HepG2 (cell line): ENCODE data around the gene UBE2Q1. TPM values are rescaled to one million over a fixed set of nuclear protein-coding genes. Genes with fewer than 3 reads are reported as not detected.

Experiments used
- CBX1 ChIP-seq: IDR thresholded peaks from one replicate; pipeline ENCODE4 v1.6.1; 2016; ENCODE audit warnings: antibody characterized with exemption, low read depth
- KDM6A ChIP-seq: IDR thresholded peaks from 2 replicates; pipeline ENCODE4 v1.6.1; 2016; ENCODE audit warnings: low read depth
- PAF1 ChIP-seq: IDR thresholded peaks from 2 replicates; pipeline ENCODE4 v1.6.1; 2016; ENCODE audit warnings: missing genetic modification reagents, missing compliant biosample characterization
- RXRA ChIP-seq: sonication (generic); formaldehyde crosslinking; IDR thresholded peaks from 2 replicates; pipeline ENCODE4 v1.5.1; 2020; ENCODE audit warnings: missing genetic modification reagents
- SCMH1 ChIP-seq: sonication (generic); formaldehyde crosslinking; IDR thresholded peaks from 2 replicates; pipeline ENCODE4 v1.9.0; 2021; ENCODE audit warnings: missing genetic modification reagents, mild to moderate bottlenecking, borderline replicate concordance
- SMC3 ChIP-seq: IDR thresholded peaks from 2 replicates; pipeline ENCODE4 v1.6.1; 2011; ENCODE audit warnings: low read length, improper control_type of control experiment
- THYN1 ChIP-seq: sonication (generic); formaldehyde crosslinking; IDR thresholded peaks from 2 replicates; pipeline ENCODE4 v1.8.1; 2023; ENCODE audit warnings: low read depth, mild to moderate bottlenecking, moderate library complexity, missing genetic modification reagents, borderline replicate concordance
- U2AF1 ChIP-seq: fragments of 200-400 bp; formaldehyde crosslinking; optimal IDR thresholded peaks from 2 replicates; pipeline ENCODE3; 2017; ENCODE audit warnings: mild to moderate bottlenecking, low read depth, low read length
- ZFP36L1 ChIP-seq: sonication (generic); formaldehyde crosslinking; IDR thresholded peaks from 2 replicates; pipeline ENCODE4 v1.8.0; 2022; ENCODE audit warnings: mild to moderate bottlenecking, missing genetic modification reagents, moderate library complexity
- ZFYVE20 ChIP-seq: sonication (generic); formaldehyde crosslinking; IDR thresholded peaks from 2 replicates; pipeline ENCODE4 v1.8.0; 2023; ENCODE audit warnings: low read depth, mild to moderate bottlenecking, moderate library complexity, missing genetic modification reagents, borderline replicate concordance
- ZNF263 ChIP-seq: sonication (generic); formaldehyde crosslinking; IDR thresholded peaks from 2 replicates; pipeline ENCODE4 v1.4.0; 2020; ENCODE audit warnings: missing genetic modification reagents
- ZNF350 ChIP-seq: sonication (generic); formaldehyde crosslinking; IDR thresholded peaks from 2 replicates; pipeline ENCODE4 v1.4.0; 2020; ENCODE audit warnings: mild to moderate bottlenecking, low read depth, missing genetic modification reagents, borderline replicate concordance
- ZNF530 ChIP-seq: sonication (generic); formaldehyde crosslinking; IDR thresholded peaks from 2 replicates; pipeline ENCODE4 v1.5.0; 2020; ENCODE audit warnings: low read depth, mild to moderate bottlenecking, missing genetic modification reagents
- ZSCAN29 ChIP-seq: sonication (generic); formaldehyde crosslinking; conservative IDR thresholded peaks from 2 replicates; pipeline ENCODE4 v1.4.0; 2020; ENCODE audit warnings: mild to moderate bottlenecking, missing genetic modification reagents
- polyA plus RNA-seq, 8 experiments: library from polyadenylated mRNA; depleted of rRNA in 3 of 8; stranded (reverse) in 7 of 8; unstranded in 1 of 8; fragments of >200 nt; fragmentation: Illumina TruSeq in 4 of 8; extraction: Trizol in 4 of 8; gene quantifications; 2 replicates each; pipeline versions ENCODE4 v1.2.1 to v1.2.3, GENCODE V29; 2011 to 2016; ENCODE audit warnings: low read depth in 4 of 8, missing spikeins in 1 of 8, mixed read lengths in 1 of 8; ENCODE audit not compliant: insufficient read depth in 1 of 8
- total RNA-seq, 5 experiments: library from RNA; depleted of rRNA; stranded (reverse); fragments of >200 nt; fragmentation: Illumina TruSeq; extraction: Trizol; gene quantifications; 2 replicates each; pipeline ENCODE4 v1.2.3, GENCODE V29; 2016; ENCODE audit warnings: low read depth in 1 of 5
- TF ChIP-seq, protein P1 (sequence below): sonication (generic); formaldehyde crosslinking; IDR thresholded peaks from 2 replicates; pipeline ENCODE4 v1.5.0; 2020; ENCODE audit warnings: missing genetic modification reagents
- TF ChIP-seq, protein P2 (sequence below): sonication (generic); formaldehyde crosslinking; IDR thresholded peaks from 2 replicates; pipeline ENCODE4 v1.4.0; 2020; ENCODE audit warnings: missing genetic modification reagents, borderline replicate concordance
- TF ChIP-seq, protein P3 (sequence below): sonication (generic); formaldehyde crosslinking; IDR thresholded peaks from 2 replicates; pipeline ENCODE4 v1.4.0; 2020; ENCODE audit warnings: missing genetic modification reagents
- TF ChIP-seq, protein P4 (sequence below): fragments of 450-650 bp; IDR thresholded peaks from 2 replicates; pipeline ENCODE4 v1.6.1; 2017; ENCODE audit warnings: mild to moderate bottlenecking
- TF ChIP-seq, protein P5 (sequence below): sonication (generic); formaldehyde crosslinking; IDR thresholded peaks from 2 replicates; pipeline ENCODE4 v1.5.1; 2020; ENCODE audit warnings: missing genetic modification reagents, mild to moderate bottlenecking, borderline replicate concordance

UBE2Q1 gene
- total and polyA plus RNA-seq, 2 of the 13 experiments (the other 11 are each of a cell fraction or from before 2014, with no cell fraction given) = 11.7 to 41.7 TPM

DNA sequence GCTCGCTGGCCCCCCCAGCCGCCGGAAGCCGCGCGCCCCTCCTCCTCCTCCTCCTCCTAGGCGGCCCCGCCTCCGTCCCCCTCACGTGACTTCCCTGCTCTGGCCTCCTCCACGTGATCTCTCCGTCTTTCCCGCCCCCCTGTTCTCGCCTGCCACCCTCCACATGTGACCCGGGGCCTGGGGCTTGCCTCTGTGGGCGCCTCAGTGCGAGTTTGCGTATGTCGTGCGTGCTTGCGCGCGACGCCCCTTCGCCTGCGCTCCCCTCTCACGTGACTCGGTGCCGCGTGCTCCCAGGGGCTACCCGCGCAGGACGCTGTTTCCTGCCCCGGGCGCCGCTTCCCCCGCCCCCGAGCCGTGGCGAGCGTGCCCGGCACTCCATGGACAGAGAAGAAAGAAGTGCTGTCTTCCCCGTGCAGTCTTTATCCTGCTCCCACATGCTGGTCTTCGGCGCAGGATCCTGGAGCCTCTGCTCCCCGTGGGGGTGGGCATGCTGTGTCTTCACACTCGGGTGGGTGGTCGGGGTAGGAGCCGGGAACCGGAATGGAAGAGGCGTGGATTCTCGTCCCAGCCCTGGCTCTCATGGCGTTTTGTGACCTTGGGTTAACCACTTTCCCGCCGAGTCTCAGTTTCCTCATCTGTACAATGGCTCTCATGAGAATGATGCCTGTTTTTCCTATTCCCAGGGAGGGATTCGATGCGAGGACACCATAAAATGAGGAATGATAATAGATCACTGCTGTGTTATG is 431 bp upstream of the UBE2Q1 start (continued):
- TF ChIP-seq, protein P1, sequence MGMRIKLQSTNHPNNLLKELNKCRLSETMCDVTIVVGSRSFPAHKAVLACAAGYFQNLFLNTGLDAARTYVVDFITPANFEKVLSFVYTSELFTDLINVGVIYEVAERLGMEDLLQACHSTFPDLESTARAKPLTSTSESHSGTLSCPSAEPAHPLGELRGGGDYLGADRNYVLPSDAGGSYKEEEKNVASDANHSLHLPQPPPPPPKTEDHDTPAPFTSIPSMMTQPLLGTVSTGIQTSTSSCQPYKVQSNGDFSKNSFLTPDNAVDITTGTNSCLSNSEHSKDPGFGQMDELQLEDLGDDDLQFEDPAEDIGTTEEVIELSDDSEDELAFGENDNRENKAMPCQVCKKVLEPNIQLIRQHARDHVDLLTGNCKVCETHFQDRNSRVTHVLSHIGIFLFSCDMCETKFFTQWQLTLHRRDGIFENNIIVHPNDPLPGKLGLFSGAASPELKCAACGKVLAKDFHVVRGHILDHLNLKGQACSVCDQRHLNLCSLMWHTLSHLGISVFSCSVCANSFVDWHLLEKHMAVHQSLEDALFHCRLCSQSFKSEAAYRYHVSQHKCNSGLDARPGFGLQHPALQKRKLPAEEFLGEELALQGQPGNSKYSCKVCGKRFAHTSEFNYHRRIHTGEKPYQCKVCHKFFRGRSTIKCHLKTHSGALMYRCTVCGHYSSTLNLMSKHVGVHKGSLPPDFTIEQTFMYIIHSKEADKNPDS = no peak
- TF ChIP-seq, protein P2, sequence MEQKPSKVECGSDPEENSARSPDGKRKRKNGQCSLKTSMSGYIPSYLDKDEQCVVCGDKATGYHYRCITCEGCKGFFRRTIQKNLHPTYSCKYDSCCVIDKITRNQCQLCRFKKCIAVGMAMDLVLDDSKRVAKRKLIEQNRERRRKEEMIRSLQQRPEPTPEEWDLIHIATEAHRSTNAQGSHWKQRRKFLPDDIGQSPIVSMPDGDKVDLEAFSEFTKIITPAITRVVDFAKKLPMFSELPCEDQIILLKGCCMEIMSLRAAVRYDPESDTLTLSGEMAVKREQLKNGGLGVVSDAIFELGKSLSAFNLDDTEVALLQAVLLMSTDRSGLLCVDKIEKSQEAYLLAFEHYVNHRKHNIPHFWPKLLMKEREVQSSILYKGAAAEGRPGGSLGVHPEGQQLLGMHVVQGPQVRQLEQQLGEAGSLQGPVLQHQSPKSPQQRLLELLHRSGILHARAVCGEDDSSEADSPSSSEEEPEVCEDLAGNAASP (CRISPR knock-in tag) = peak; percentile 78; the same call in 1 of the 2 replicates
- TF ChIP-seq U2AF1 (no peak), ZNF350 (peak; percentile 88), ZFP36L1 (CRISPR knock-in tag) (peak; percentile 98), ZFYVE20 (CRISPR knock-in tag) (no peak), SCMH1 (CRISPR knock-in tag) (no peak), ZNF263 (CRISPR knock-in tag) (peak; percentile 50; the same call in 1 of the 2 replicates), ZNF530 (no peak), SMC3 (no peak), PAF1 (CRISPR knock-in tag) (no peak), KDM6A (no peak), THYN1 (CRISPR knock-in tag) (peak; percentile 89), RXRA (CRISPR knock-in tag) (peak; percentile 84), CBX1 (peak; percentile 92), ZSCAN29 (CRISPR knock-in tag) (peak; percentile 88)
- TF ChIP-seq, protein P3, sequence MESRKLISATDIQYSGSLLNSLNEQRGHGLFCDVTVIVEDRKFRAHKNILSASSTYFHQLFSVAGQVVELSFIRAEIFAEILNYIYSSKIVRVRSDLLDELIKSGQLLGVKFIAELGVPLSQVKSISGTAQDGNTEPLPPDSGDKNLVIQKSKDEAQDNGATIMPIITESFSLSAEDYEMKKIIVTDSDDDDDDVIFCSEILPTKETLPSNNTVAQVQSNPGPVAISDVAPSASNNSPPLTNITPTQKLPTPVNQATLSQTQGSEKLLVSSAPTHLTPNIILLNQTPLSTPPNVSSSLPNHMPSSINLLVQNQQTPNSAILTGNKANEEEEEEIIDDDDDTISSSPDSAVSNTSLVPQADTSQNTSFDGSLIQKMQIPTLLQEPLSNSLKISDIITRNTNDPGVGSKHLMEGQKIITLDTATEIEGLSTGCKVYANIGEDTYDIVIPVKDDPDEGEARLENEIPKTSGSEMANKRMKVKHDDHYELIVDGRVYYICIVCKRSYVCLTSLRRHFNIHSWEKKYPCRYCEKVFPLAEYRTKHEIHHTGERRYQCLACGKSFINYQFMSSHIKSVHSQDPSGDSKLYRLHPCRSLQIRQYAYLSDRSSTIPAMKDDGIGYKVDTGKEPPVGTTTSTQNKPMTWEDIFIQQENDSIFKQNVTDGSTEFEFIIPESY (CRISPR knock-in tag) = peak; percentile 72; the same call in 1 of the 2 replicates
- TF ChIP-seq, protein P4, sequence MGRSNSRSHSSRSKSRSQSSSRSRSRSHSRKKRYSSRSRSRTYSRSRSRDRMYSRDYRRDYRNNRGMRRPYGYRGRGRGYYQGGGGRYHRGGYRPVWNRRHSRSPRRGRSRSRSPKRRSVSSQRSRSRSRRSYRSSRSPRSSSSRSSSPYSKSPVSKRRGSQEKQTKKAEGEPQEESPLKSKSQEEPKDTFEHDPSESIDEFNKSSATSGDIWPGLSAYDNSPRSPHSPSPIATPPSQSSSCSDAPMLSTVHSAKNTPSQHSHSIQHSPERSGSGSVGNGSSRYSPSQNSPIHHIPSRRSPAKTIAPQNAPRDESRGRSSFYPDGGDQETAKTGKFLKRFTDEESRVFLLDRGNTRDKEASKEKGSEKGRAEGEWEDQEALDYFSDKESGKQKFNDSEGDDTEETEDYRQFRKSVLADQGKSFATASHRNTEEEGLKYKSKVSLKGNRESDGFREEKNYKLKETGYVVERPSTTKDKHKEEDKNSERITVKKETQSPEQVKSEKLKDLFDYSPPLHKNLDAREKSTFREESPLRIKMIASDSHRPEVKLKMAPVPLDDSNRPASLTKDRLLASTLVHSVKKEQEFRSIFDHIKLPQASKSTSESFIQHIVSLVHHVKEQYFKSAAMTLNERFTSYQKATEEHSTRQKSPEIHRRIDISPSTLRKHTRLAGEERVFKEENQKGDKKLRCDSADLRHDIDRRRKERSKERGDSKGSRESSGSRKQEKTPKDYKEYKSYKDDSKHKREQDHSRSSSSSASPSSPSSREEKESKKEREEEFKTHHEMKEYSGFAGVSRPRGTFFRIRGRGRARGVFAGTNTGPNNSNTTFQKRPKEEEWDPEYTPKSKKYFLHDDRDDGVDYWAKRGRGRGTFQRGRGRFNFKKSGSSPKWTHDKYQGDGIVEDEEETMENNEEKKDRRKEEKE = no peak
- TF ChIP-seq, protein P5, sequence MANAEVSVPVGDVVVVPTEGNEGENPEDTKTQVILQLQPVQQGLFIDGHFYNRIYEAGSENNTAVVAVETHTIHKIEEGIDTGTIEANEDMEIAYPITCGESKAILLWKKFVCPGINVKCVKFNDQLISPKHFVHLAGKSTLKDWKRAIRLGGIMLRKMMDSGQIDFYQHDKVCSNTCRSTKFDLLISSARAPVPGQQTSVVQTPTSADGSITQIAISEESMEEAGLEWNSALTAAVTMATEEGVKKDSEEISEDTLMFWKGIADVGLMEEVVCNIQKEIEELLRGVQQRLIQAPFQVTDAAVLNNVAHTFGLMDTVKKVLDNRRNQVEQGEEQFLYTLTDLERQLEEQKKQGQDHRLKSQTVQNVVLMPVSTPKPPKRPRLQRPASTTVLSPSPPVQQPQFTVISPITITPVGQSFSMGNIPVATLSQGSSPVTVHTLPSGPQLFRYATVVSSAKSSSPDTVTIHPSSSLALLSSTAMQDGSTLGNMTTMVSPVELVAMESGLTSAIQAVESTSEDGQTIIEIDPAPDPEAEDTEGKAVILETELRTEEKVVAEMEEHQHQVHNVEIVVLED (CRISPR knock-in tag) = peak; percentile 99
